Thyroid gland (tissue), 4 donors: Measurements from ENCODE around the gene DHRS4L2. TPM values are rescaled to one million over a fixed set of nuclear protein-coding genes. Genes with fewer than 3 reads are reported as not detected.

Experiments used
- DNase-seq, 2 donors: peaks; one replicate each; pipeline ENCODE4 v3.0.0-alpha.2; 2019
- H3K27ac ChIP-seq, 3 donors: fragments of 200-600 bp; sonication (generic); 1 replicate in 2 of 3; 2 replicates in 1 of 3; pipeline ENCODE4 v1.5.1; 2016 to 2019; ENCODE audit warnings: mild to moderate bottlenecking in 1 of 3, moderate library complexity in 1 of 3
- H3K27me3 ChIP-seq: fragments of 200-600 bp; sonication (generic); one replicate; pipeline ENCODE4 v1.5.1; 2019
- H3K36me3 ChIP-seq, 2 donors: fragments of 200-600 bp; sonication (generic); one replicate each; pipeline ENCODE4 v1.5.1; 2016 to 2019
- H3K4me1 ChIP-seq, 2 donors: fragments of 200-600 bp; sonication (generic); one replicate each; pipeline ENCODE4 v1.5.1; 2017 to 2019
- H3K4me3 ChIP-seq, 3 donors: fragments of 200-600 bp; sonication (generic); replicated peaks in 1 of 3; 1 replicate in 2 of 3; 2 replicates in 1 of 3; pipeline ENCODE4 v1.5.1; 2016; ENCODE audit warnings: mild to moderate bottlenecking in 1 of 3
- H3K9me3 ChIP-seq: fragments of 200-600 bp; sonication (generic); one replicate; pipeline ENCODE4 v1.5.1; 2017
- POLR2A ChIP-seq, 2 donors: fragments of 450-650 bp; IDR thresholded peaks; one replicate each; pipeline ENCODE4 v1.6.1; 2017; ENCODE audit warnings: antibody characterized with exemption in 2 of 2, mild to moderate bottlenecking in 2 of 2, moderate library complexity in 1 of 2
- WGBS, 2 donors: methylation state at CpG; one replicate each; pipeline ENCODE4 v1.1.5; 2017; 5-methylcytosine and 5-hydroxymethylcytosine counted together
- intact Hi-C: fragments of 100-400 bp; cut with DNase I; formaldehyde crosslinking; loops from one replicate; pipeline ENCODE4 v1.15.1; 2023
- total RNA-seq, 4 donors: library from RNA; depleted of rRNA; stranded (reverse); fragments of >200 nt; gene quantifications; one replicate each; pipeline ENCODE4 v1.2.3, GENCODE V29; 2016
- TF ChIP-seq, protein P1 (sequence below), 6 experiments: fragments of 200-600 bp in 3 of 6; fragments of 450-650 bp in 3 of 6; sonication (generic) in 3 of 6; IDR thresholded peaks; one replicate each; pipeline ENCODE4 v1.5.1; 2016 to 2019; ENCODE audit warnings: antibody characterized with exemption in 6 of 6, mild to moderate bottlenecking in 2 of 6, inconsistent platforms in 1 of 6, moderate library complexity in 1 of 6

DHRS4L2 gene
- total RNA-seq, 4 donors from 2014 or later: 4.7 to 27.1 (median 12.6) TPM

DNA sequence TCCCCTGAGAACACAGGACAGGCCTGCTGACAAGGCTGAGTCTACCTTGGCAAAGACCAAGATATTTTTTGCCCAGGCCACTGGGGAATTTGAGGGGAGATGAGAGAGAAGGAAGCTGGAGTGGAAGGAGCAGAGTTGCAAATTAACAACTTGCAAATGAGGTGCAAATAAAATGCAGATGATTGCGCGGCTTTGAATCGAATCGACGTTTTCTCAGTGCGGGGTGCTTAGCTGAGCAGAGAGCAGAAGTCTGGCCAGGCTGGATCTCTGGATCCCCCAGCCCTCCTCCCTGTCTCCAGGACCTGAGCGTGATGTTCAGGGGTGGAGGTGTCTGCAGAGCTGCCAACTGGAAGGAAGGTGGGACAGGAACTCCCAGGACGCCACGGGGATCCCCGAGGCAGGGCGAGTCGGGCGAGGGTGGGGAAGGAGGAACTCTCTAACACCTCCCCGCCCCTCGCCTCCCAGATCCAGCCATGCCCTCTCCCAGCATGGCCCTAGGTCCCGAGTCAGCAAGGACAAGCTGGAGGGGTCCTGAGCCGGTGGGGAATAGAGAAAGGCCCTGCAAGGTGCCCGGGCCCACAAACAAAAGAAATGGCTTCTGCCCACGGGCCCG lies 62.6 kb downstream of the DHRS4L2 start:
- intact Hi-C loops: no loop called here
- Histone ChIP-seq H3K36me3 (no peaks in the 10 kb centered on the region), H3K4me3 (peak overlapping the region; percentile 63 to 76 (median 72)), H3K27ac (peak overlapping the region; percentile 47 to 64 (median 64)), H3K27me3 (no peaks in the 10 kb centered on the region), H3K4me1 (peaks cover 8 to 14% of the 10 kb centered on the region in 2 donors), H3K9me3 (no peaks in the 10 kb centered on the region)
- peak; percentile 23 to 27 for DNase-seq
- WGBS, 2 donors: 22 to 30% methylated on average over 16 to 19 of the region's 20 CpGs
- TF ChIP-seq, protein P1, sequence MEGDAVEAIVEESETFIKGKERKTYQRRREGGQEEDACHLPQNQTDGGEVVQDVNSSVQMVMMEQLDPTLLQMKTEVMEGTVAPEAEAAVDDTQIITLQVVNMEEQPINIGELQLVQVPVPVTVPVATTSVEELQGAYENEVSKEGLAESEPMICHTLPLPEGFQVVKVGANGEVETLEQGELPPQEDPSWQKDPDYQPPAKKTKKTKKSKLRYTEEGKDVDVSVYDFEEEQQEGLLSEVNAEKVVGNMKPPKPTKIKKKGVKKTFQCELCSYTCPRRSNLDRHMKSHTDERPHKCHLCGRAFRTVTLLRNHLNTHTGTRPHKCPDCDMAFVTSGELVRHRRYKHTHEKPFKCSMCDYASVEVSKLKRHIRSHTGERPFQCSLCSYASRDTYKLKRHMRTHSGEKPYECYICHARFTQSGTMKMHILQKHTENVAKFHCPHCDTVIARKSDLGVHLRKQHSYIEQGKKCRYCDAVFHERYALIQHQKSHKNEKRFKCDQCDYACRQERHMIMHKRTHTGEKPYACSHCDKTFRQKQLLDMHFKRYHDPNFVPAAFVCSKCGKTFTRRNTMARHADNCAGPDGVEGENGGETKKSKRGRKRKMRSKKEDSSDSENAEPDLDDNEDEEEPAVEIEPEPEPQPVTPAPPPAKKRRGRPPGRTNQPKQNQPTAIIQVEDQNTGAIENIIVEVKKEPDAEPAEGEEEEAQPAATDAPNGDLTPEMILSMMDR (IDR thresholded peaks at IDR 0.05): peak in 1 of 6 experiments; percentile 4
- TF ChIP-seq POLR2A (IDR thresholded peaks at IDR 0.05): no peak

DNA sequence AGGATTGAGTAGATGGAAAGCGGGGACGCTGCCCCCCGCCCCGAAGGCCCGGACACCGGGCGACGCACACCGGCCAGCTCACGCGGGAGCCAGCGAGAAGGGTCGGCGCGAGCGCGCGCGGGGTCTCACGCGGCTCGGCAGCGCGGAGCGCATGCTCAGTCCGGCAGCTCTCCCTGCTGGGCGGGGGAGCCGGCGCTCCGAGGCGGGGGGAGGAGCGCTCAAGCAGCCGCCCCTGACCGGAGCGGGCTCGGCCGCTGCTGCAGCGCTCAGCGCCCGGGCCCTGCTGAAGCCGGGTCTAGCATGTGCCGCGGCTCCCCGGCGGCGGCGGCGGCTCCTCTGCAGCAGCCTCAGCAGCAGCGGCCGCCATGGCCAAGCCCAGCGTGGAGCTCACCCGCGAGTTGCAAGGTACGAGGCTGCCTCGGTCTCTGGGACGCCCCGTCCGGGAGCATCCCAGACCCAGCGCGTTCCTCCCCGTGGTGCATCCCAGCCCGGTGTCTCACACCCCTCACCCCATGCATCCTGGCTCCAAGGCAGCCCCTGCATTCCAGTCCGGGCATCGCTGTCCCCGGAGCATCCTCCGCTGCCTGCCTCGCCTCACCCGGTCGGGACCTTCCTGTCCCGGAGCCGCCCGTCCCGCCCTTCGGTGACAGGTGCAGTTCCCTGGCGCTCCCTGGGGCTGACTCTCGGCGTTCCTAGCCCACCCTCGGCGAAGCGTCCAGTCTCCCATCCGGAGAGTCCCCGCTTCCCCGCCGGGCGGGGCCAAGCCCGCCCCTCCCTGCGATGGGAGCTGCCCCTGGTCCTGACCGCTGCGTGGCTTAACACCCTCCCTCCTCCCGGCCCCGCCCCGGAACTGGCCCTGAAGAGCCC lies 63.3 kb downstream of the DHRS4L2 start, which contains the start of gene CARMIL3:
Gene CARMIL3 (plus strand): TSS at position 221 of the 867 bp plus-strand sequence. CDS start 145 bp downstream, at position 366.
- Histone ChIP-seq H3K9me3 (no peaks in the 10 kb centered on the region), H3K36me3 (no peaks in the 10 kb centered on the region), H3K27ac (peak within 1 kb of the TSS; percentile 47 to 64 (median 64)), H3K4me3 (peak within 1 kb of the TSS; percentile 63 to 76 (median 72)), H3K27me3 (no peaks in the 10 kb centered on the region), H3K4me1 (peaks cover 8 to 14% of the 10 kb centered on the region in 2 donors)
- TF ChIP-seq POLR2A (IDR thresholded peaks at IDR 0.05): peak in 1 of 2 donors; percentile 39
- TF ChIP-seq, protein P1 (IDR thresholded peaks at IDR 0.05): no peak
- DNase-seq: peak; percentile 75 to 77
- intact Hi-C loops: no loop called here
- 0 to 1% methylated on average over 2 to 27 of the region's 92 CpGs for WGBS, 2 donors

- DNase-seq: no peak
These were observed 64.2 kb downstream of the DHRS4L2 start for GRCh38 chr14:24052656-24053547.

GRCh38 chr14:24053548-24054323 lies 65.0 kb downstream of the DHRS4L2 start:
- Histone ChIP-seq H3K36me3 (no peaks in the 10 kb centered on the region), H3K4me1 (peaks cover 8 to 14% of the 10 kb centered on the region in 2 donors), H3K4me3 (no peak overlapping the region), H3K27ac (no peak overlapping the region), H3K27me3 (no peaks in the 10 kb centered on the region), H3K9me3 (no peaks in the 10 kb centered on the region)
- no peak for DNase-seq
- TF ChIP-seq, protein P1 (IDR thresholded peaks at IDR 0.05): no peak
- TF ChIP-seq POLR2A (IDR thresholded peaks at IDR 0.05): no peak
- 80 to 81% methylated on average over 9 to 10 of the region's 10 CpGs for WGBS, 2 donors
- intact Hi-C loops: no loop called here

More at GRCh38 chr14:24052656-24053547, 64.2 kb downstream of the DHRS4L2 start:
- H3K4me1 ChIP-seq: peaks cover 8 to 14% of the 10 kb centered on the region in 2 donors
- no peak overlapping the region for H3K27ac ChIP-seq
- TF ChIP-seq, protein P1 (IDR thresholded peaks at IDR 0.05): no peak
- TF ChIP-seq POLR2A (IDR thresholded peaks at IDR 0.05): no peak
- peak overlapping the region in 1 of 3 donors; percentile 63 for H3K4me3 ChIP-seq
- WGBS, 2 donors: 54 to 63% methylated on average over 17 to 19 of the region's 20 CpGs
- H3K36me3 ChIP-seq: no peaks in the 10 kb centered on the region
- H3K27me3 ChIP-seq: no peaks in the 10 kb centered on the region
- intact Hi-C loops: no loop called here
- H3K9me3 ChIP-seq: no peaks in the 10 kb centered on the region
